H9 (cell line): ENCODE measurements around the gene TMEM266. TPM values are rescaled to one million over a fixed set of nuclear protein-coding genes. Genes with fewer than 3 reads are reported as not detected.
"Not testable (repeated sequence)": the region's sequence is repeated elsewhere in the genome, so short reads cannot be mapped to it uniquely, and the experiment has no call there.

Experiments
- DNase-seq: peaks from one replicate; pipeline ENCODE4 v3.0.0-alpha.2; 2017
- H2AFZ ChIP-seq: one replicate; pipeline ENCODE4 v1.6.1; 2013; ENCODE audit warnings: mild to moderate bottlenecking, low read length, control low read depth, moderate library complexity
- H2AK5ac ChIP-seq: 2 replicates; pipeline ENCODE4 v1.6.1; 2013; ENCODE audit warnings: low read length, control low read depth, mixed read lengths; ENCODE audit not compliant: insufficient read length
- H2BK120ac ChIP-seq: one replicate; pipeline ENCODE4 v1.6.1; 2013; ENCODE audit warnings: low read depth, mild to moderate bottlenecking, low read length, control low read depth, inconsistent platforms; ENCODE audit not compliant: poor library complexity, severe bottlenecking
- H2BK12ac ChIP-seq: 2 replicates; pipeline ENCODE4 v1.6.1; 2013; ENCODE audit warnings: low read length, control low read depth, mixed read lengths, low read depth; ENCODE audit not compliant: insufficient read length
- H2BK15ac ChIP-seq: 2 replicates; pipeline ENCODE4 v1.6.1; 2013; ENCODE audit warnings: low read depth, low read length, control low read depth
- H2BK20ac ChIP-seq: one replicate; pipeline ENCODE4 v1.6.1; 2013; ENCODE audit warnings: low read depth, mild to moderate bottlenecking, low read length, control low read depth, inconsistent platforms; ENCODE audit not compliant: poor library complexity, severe bottlenecking
- H2BK5ac ChIP-seq: 2 replicates; pipeline ENCODE4 v1.6.1; 2013; ENCODE audit warnings: low read length, control low read depth, mixed read lengths; ENCODE audit not compliant: insufficient read length
- H3K14ac ChIP-seq: 2 replicates; pipeline ENCODE4 v1.6.1; 2013; ENCODE audit warnings: low read length, control low read depth; ENCODE audit not compliant: insufficient read depth
- H3K18ac ChIP-seq: 2 replicates; pipeline ENCODE4 v1.6.1; 2013; ENCODE audit warnings: low read depth, mild to moderate bottlenecking, mixed read lengths, low read length, control low read depth; ENCODE audit not compliant: insufficient read length
- H3K23ac ChIP-seq: 2 replicates; pipeline ENCODE4 v1.6.1; 2013; ENCODE audit warnings: low read length, control low read depth, mixed read lengths, low read depth; ENCODE audit not compliant: insufficient read length
- H3K23me2 ChIP-seq: 2 replicates; pipeline ENCODE4 v1.6.1; 2013; ENCODE audit warnings: low read depth, mild to moderate bottlenecking, mixed read lengths, low read length, control low read depth; ENCODE audit not compliant: insufficient read length, poor library complexity, severe bottlenecking
- H3K27ac ChIP-seq: 2 replicates; pipeline ENCODE4 v1.5.1; 2013; ENCODE audit warnings: low read length, control low read depth, mixed read lengths, low read depth; ENCODE audit not compliant: insufficient read length
- H3K27me3 ChIP-seq: 2 replicates; pipeline ENCODE4 v1.6.1; 2013; ENCODE audit warnings: low read length, control low read depth, inconsistent platforms; ENCODE audit not compliant: insufficient read depth
- H3K4ac ChIP-seq: 2 replicates; pipeline ENCODE4 v1.6.1; 2013; ENCODE audit warnings: low read depth, mild to moderate bottlenecking, control low read depth, inconsistent platforms, low read length, moderate library complexity
- H3K4me1 ChIP-seq: 2 replicates; pipeline ENCODE4 v1.6.1; 2013; ENCODE audit warnings: low read length, control low read depth, inconsistent platforms; ENCODE audit not compliant: insufficient read depth
- H3K4me2 ChIP-seq: 2 replicates; pipeline ENCODE4 v1.6.1; 2013; ENCODE audit warnings: low read length, control low read depth, mixed read lengths; ENCODE audit not compliant: insufficient read length, insufficient read depth
- H3K56ac ChIP-seq: 2 replicates; pipeline ENCODE4 v1.6.1; 2013; ENCODE audit warnings: low read depth, mild to moderate bottlenecking, mixed read lengths, low read length, control low read depth; ENCODE audit not compliant: insufficient read length
- H3K79me1 ChIP-seq: 2 replicates; pipeline ENCODE4 v1.6.1; 2013; ENCODE audit warnings: low read depth, mild to moderate bottlenecking, moderate library complexity, low read length, control low read depth, inconsistent platforms; ENCODE audit not compliant: insufficient read depth, poor library complexity, severe bottlenecking
- H3K79me2 ChIP-seq: 2 replicates; pipeline ENCODE4 v1.6.1; 2013; ENCODE audit warnings: low read length, control low read depth, inconsistent platforms; ENCODE audit not compliant: insufficient read depth
- H3K9ac ChIP-seq: 2 replicates; pipeline ENCODE4 v1.6.1; 2013; ENCODE audit warnings: low read length, control low read depth, mixed read lengths; ENCODE audit not compliant: insufficient read length; ENCODE audit errors: extremely low read depth
- H3K9me3 ChIP-seq: one replicate; pipeline ENCODE4 v1.6.1; 2013; ENCODE audit warnings: low read depth, low read length, inconsistent platforms; ENCODE audit not compliant: control insufficient read depth
- H3T11ph ChIP-seq: one replicate; pipeline ENCODE4 v1.6.1; 2013; ENCODE audit warnings: mild to moderate bottlenecking, low read length, control low read depth, inconsistent platforms
- H4K20me1 ChIP-seq: one replicate; pipeline ENCODE4 v1.6.1; 2013; ENCODE audit not compliant: control insufficient read depth, insufficient read length, insufficient read depth
- H4K5ac ChIP-seq: 2 replicates; pipeline ENCODE4 v1.6.1; 2013; ENCODE audit warnings: low read depth, mild to moderate bottlenecking, mixed read lengths, low read length, control low read depth; ENCODE audit not compliant: insufficient read length
- H4K8ac ChIP-seq: replicated peaks from 2 replicates; pipeline ENCODE4 v1.6.1; 2013; ENCODE audit warnings: low read length, control low read depth, mixed read lengths, low read depth; ENCODE audit not compliant: insufficient read length
- H4K91ac ChIP-seq: 2 replicates; pipeline ENCODE4 v1.6.1; 2013; ENCODE audit warnings: low read depth, mild to moderate bottlenecking, moderate library complexity, mixed read lengths, low read length, control low read depth; ENCODE audit not compliant: insufficient read length
- H3K27ac Mint-ChIP-seq, 3 experiments: 2 replicates in 2 of 3; 3 replicates in 1 of 3; pipeline ENCODE4 v1.8.0; 2020 to 2021; ENCODE audit warnings: mixed read lengths in 3 of 3, mild to moderate bottlenecking in 1 of 3, moderate library complexity in 1 of 3
- H3K27me3 Mint-ChIP-seq: 2 replicates; pipeline ENCODE4 v1.8.0; 2021; ENCODE audit warnings: low read depth, mild to moderate bottlenecking, moderate library complexity, mixed read lengths
- H3K36me3 Mint-ChIP-seq, 3 experiments: 2 replicates in 2 of 3; 3 replicates in 1 of 3; pipeline ENCODE4 v1.8.0; 2020 to 2021; ENCODE audit warnings: low read depth in 3 of 3, mixed read lengths in 3 of 3; ENCODE audit not compliant: insufficient read depth in 1 of 3
- H3K4me1 Mint-ChIP-seq, 2 experiments: 2 replicates each; pipeline ENCODE4 v1.8.0; 2020; ENCODE audit warnings: mixed read lengths in 2 of 2
- H3K4me3 Mint-ChIP-seq, 2 experiments: 2 replicates in 1 of 2; 3 replicates in 1 of 2; pipeline ENCODE4 v1.8.0; 2020 to 2021; ENCODE audit warnings: mild to moderate bottlenecking in 2 of 2, mixed read lengths in 2 of 2, moderate library complexity in 1 of 2
- H3K9me3 Mint-ChIP-seq, 2 experiments: 2 replicates in 1 of 2; 3 replicates in 1 of 2; pipeline ENCODE4 v1.8.0; 2020; ENCODE audit warnings: mild to moderate bottlenecking in 2 of 2, mixed read lengths in 2 of 2, moderate library complexity in 1 of 2
- WGBS: extraction: QIAGEN DNeasy Blood & Tissue Kit; methylation state at CpG from one replicate; pipeline ENCODE4 v1.1.7; 2013; ENCODE audit warnings: missing lambda C conversion rate, low lambda C conversion rate, mixed read lengths; ENCODE audit not compliant: insufficient read length; ENCODE audit errors: extremely low coverage; 5-methylcytosine and 5-hydroxymethylcytosine counted together
- total RNA-seq: library from RNA; stranded (reverse); gene quantifications from 2 replicates; pipeline ENCODE4 v1.2.1, GENCODE V29; 2021
- TF ChIP-seq, protein P1 (sequence below): fragments of 200-600 bp; sonication (generic); conservative IDR thresholded peaks from 3 replicates; pipeline ENCODE4 v1.8.0; 2021; ENCODE audit warnings: antibody characterized with exemption, mild to moderate bottlenecking

TMEM266 gene
- total RNA-seq, 1 experiment from 2014 or later, result 0.81 TPM

DNA sequence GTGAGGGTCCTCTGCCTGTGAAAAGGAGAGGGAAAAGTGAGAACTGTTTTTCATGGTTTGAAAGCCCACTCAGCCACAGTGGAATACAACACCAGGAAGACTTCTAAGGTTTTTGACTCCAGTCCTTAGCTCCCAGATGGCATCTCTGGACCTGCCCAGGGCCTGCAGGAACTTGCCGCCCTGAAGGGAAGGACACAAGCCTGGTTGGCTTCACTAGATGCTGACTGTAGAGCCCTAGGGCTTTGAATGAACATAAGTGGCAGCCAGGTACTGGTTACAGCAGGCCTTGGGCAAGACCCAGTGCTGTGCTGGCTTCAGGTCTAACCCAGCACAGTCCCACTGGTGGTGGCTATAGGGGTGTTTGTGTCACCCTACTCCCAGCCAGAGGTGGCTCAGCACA lies 21.3 kb upstream of the TMEM266 start:
- Histone ChIP-seq H4K5ac (no peak overlapping the region), H3K4me2 (no peak overlapping the region), H3K4ac (no peak overlapping the region), H2BK15ac (no peak overlapping the region), H2AFZ (no peak overlapping the region), H3K79me2 (no peaks in the 10 kb centered on the region), H3K4me1 (no peaks in the 10 kb centered on the region), H3T11ph (no peak overlapping the region), H3K79me1 (no peaks in the 10 kb centered on the region), H4K20me1 (no peaks in the 10 kb centered on the region), H4K8ac (no peak overlapping the region), H3K23me2 (no peaks in the 10 kb centered on the region), H3K9ac (no peak overlapping the region), H4K91ac (no peak overlapping the region), H3K27me3 (no peaks in the 10 kb centered on the region), H3K14ac (no peak overlapping the region), H3K56ac (no peak overlapping the region), H3K27ac (no peak overlapping the region), H2AK5ac (no peak overlapping the region), H2BK5ac (no peak overlapping the region), H3K18ac (no peak overlapping the region), H3K9me3 (no peaks in the 10 kb centered on the region), H2BK120ac (no peak overlapping the region), H2BK12ac (no peak overlapping the region), H3K23ac (no peak overlapping the region), H2BK20ac (no peak overlapping the region)
- no peak for DNase-seq
- TF ChIP-seq, protein P1, sequence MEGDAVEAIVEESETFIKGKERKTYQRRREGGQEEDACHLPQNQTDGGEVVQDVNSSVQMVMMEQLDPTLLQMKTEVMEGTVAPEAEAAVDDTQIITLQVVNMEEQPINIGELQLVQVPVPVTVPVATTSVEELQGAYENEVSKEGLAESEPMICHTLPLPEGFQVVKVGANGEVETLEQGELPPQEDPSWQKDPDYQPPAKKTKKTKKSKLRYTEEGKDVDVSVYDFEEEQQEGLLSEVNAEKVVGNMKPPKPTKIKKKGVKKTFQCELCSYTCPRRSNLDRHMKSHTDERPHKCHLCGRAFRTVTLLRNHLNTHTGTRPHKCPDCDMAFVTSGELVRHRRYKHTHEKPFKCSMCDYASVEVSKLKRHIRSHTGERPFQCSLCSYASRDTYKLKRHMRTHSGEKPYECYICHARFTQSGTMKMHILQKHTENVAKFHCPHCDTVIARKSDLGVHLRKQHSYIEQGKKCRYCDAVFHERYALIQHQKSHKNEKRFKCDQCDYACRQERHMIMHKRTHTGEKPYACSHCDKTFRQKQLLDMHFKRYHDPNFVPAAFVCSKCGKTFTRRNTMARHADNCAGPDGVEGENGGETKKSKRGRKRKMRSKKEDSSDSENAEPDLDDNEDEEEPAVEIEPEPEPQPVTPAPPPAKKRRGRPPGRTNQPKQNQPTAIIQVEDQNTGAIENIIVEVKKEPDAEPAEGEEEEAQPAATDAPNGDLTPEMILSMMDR, result no peak
- peaks cover 6% of the 10 kb centered on the region; the same call in 1 of the 2 replicates for H3K27me3 Mint-ChIP-seq
- H3K27ac Mint-ChIP-seq, result no peak overlapping the region
- no CpG with 5 or more reads among the region's 1 CpG for WGBS
- H3K4me1 Mint-ChIP-seq, result peaks cover 17 to 31% of the 10 kb centered on the region in 2 experiments
- H3K4me3 Mint-ChIP-seq, result no peak overlapping the region
- peaks cover 2 to 8% of the 10 kb centered on the region in 2 experiments; a peak in 3 of 5 replicates for H3K9me3 Mint-ChIP-seq
- H3K36me3 Mint-ChIP-seq, result peaks cover 0 to 3% (median 0%) of the 10 kb centered on the region in 3 experiments; a peak in 2 of 7 replicates

DNA sequence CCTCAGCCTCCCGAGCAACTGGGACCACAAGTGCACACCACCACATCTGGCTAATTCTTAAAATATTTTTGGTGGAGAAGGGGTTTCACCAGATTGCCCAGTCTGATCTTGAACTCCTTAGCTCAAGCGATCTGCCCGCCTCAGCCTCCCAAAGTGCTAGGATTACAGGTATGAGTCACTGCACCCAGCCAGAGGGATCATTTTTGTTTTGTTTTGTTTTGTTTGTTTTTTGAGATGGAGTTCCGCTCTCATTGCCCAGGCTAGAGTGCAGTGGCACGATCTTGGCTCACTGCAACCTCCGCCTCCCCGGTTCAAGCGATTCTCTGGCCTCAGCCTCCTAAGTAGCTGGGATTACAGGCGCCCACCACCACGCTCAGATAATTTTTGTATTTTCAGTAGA lies 5.6 kb upstream of the TMEM266 start:
- DNase-seq, H2BK12ac ChIP-seq, H3K14ac ChIP-seq, H3K4me2 ChIP-seq, H3K27me3 ChIP-seq, H3K18ac ChIP-seq, H4K8ac ChIP-seq, H3K23me2 ChIP-seq, H3K9me3 Mint-ChIP-seq, H2BK120ac ChIP-seq, H3K27ac Mint-ChIP-seq, H3K9ac ChIP-seq, H3K79me2 ChIP-seq, H2BK5ac ChIP-seq, H2BK15ac ChIP-seq, H4K91ac ChIP-seq, H3K4ac ChIP-seq, H3K4me1 ChIP-seq, H3K23ac ChIP-seq, H2AK5ac ChIP-seq, H3K4me3 Mint-ChIP-seq, H2AFZ ChIP-seq, H4K20me1 ChIP-seq, H3K56ac ChIP-seq, H3T11ph ChIP-seq, H3K36me3 Mint-ChIP-seq, H3K9me3 ChIP-seq, H3K79me1 ChIP-seq, H2BK20ac ChIP-seq, H3K27ac ChIP-seq, H4K5ac ChIP-seq: not testable (repeated sequence)
- Mint-ChIP-seq H3K27me3 (peaks cover 14% of the 10 kb centered on the region), H3K4me1 (peaks cover 16 to 17% of the 10 kb centered on the region in 2 experiments)
- no CpG with 5 or more reads among the region's 10 CpGs for WGBS
